Breast epithelium (tissue), 3 donors: Measurements from ENCODE around the gene PSMA7.

Source experiments
- POLR2A ChIP-seq: fragments of 450-650 bp; IDR thresholded peaks from one replicate; pipeline ENCODE4 v1.6.1; 2016; ENCODE audit warnings: antibody characterized with exemption, mild to moderate bottlenecking, moderate library complexity
- POLR2AphosphoS5 ChIP-seq, 3 donors: sonication (generic); formaldehyde crosslinking; IDR thresholded peaks; one replicate each; pipeline ENCODE4 v1.6.1; 2017; ENCODE audit warnings: antibody characterized with exemption in 3 of 3
- TF ChIP-seq, protein P1 (sequence below), 3 donors: fragments of 450-650 bp; IDR thresholded peaks; one replicate each; pipeline ENCODE4 v1.5.1; 2016 to 2017; ENCODE audit warnings: antibody characterized with exemption in 3 of 3, mild to moderate bottlenecking in 3 of 3, moderate library complexity in 3 of 3

DNA sequence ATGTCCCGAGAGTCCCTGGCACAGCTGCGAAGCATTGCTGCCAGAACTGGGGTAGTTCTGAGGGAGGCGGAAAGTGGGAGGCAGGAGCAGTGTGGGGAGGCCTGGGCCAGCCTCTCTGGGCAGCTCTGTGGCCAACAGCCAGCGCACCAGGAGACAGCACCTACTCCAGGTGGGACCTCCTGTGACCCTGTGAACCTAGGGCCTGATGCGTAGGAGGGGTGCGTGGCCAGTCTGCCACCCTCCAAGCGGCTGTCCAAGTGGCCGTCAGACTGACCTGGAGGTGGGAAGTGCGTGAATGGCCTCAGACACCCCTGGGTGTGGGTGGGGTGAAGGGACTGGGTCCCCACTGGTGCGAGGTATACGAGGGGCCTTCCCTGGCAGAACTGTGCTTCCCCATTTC is 15.9 kb upstream of the PSMA7 start:
- TF ChIP-seq, protein P1, sequence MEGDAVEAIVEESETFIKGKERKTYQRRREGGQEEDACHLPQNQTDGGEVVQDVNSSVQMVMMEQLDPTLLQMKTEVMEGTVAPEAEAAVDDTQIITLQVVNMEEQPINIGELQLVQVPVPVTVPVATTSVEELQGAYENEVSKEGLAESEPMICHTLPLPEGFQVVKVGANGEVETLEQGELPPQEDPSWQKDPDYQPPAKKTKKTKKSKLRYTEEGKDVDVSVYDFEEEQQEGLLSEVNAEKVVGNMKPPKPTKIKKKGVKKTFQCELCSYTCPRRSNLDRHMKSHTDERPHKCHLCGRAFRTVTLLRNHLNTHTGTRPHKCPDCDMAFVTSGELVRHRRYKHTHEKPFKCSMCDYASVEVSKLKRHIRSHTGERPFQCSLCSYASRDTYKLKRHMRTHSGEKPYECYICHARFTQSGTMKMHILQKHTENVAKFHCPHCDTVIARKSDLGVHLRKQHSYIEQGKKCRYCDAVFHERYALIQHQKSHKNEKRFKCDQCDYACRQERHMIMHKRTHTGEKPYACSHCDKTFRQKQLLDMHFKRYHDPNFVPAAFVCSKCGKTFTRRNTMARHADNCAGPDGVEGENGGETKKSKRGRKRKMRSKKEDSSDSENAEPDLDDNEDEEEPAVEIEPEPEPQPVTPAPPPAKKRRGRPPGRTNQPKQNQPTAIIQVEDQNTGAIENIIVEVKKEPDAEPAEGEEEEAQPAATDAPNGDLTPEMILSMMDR (IDR thresholded peaks at IDR 0.05): no peak
- TF ChIP-seq POLR2A (no peak), POLR2AphosphoS5 (IDR thresholded peaks at IDR 0.05) (no peak)
